T-cell (primary cell): ENCODE results near the gene ACSF3. TPM values are rescaled to one million over a fixed set of nuclear protein-coding genes. Genes with fewer than 3 reads are reported as not detected.
"Not testable (repeated sequence)": the region's sequence is repeated elsewhere in the genome, so short reads cannot be mapped to it uniquely, and the experiment has no call there.

Experiments used
- ATAC-seq, 4 experiments: fragments of 200-7000 bp in 3 of 4; fragments of 150-1000 bp in 1 of 4; cut with Tn5 transposase; replicated peaks in 1 of 4; 1 replicate in 3 of 4; 2 replicates in 1 of 4; pipeline ENCODE4 v1.10.0; 2021; ENCODE audit warnings: moderate library complexity in 3 of 4, mild to moderate bottlenecking in 2 of 4, moderate number of reproducible peaks in 1 of 4
- CTCF ChIA-PET, 2 donors: fragments of 300-600 bp; sonication (Branson Sonifier 250); formaldehyde crosslinking; loops; one replicate each; lab custom pipeline; 2022; ENCODE audit warnings: antibody characterized with exemption in 2 of 2; lab: Charles Lee
- POLR2A ChIA-PET, 2 donors: fragments of 300-600 bp; sonication (Branson Sonifier 250); formaldehyde crosslinking; loops; one replicate each; lab custom pipeline; 2022; ENCODE audit warnings: antibody characterized with exemption in 2 of 2; lab: Charles Lee
- DNase-seq, 35 experiments: peaks; one replicate each; pipeline versions ENCODE4 v3.0.0 to v3.0.0-alpha.2; 2013 to 2023
- H3K27ac ChIP-seq: one replicate; pipeline ENCODE4 v1.5.1; 2013; ENCODE audit warnings: low read length
- H3K27me3 ChIP-seq, 2 experiments: replicated peaks in 1 of 2; 1 replicate in 1 of 2; 2 replicates in 1 of 2; pipeline versions ENCODE4 v1.6.1 to v1.7.0; 2013; ENCODE audit warnings: low read length in 1 of 2, mixed read lengths in 1 of 2; ENCODE audit not compliant: control insufficient read depth in 2 of 2, insufficient read depth in 2 of 2; ENCODE audit errors: extremely low read depth in 1 of 2
- H3K36me3 ChIP-seq, 2 donors: 1 replicate in 1 of 2; 2 replicates in 1 of 2; pipeline versions ENCODE4 v1.6.1 to v1.7.0; 2013; ENCODE audit warnings: low read length in 1 of 2; ENCODE audit not compliant: control insufficient read depth in 2 of 2, insufficient read depth in 1 of 2; ENCODE audit errors: extremely low read depth in 1 of 2
- H3K4me1 ChIP-seq, 2 experiments: 1 replicate in 1 of 2; 2 replicates in 1 of 2; pipeline versions ENCODE4 v1.6.1 to v1.7.0; 2013; ENCODE audit warnings: low read length in 2 of 2, mixed read lengths in 1 of 2; ENCODE audit not compliant: insufficient read depth in 2 of 2, control insufficient read depth in 1 of 2; ENCODE audit errors: extremely low read depth in 1 of 2
- H3K4me3 ChIP-seq, 2 donors: 1 replicate in 1 of 2; 2 replicates in 1 of 2; pipeline versions ENCODE4 v1.5.1 to v1.7.0; 2013; ENCODE audit warnings: mild to moderate bottlenecking in 2 of 2, low read length in 1 of 2, moderate library complexity in 1 of 2; ENCODE audit not compliant: control insufficient read depth in 1 of 2; ENCODE audit errors: extremely low read depth in 1 of 2
- H3K9me3 ChIP-seq: 2 replicates; pipeline ENCODE4 v1.7.0; 2013
- H3K27ac Mint-ChIP-seq, 2 donors: one replicate each; pipeline ENCODE4 v1.8.0; 2020 to 2021; ENCODE audit warnings: mild to moderate bottlenecking in 2 of 2, mixed read lengths in 2 of 2
- H3K27me3 Mint-ChIP-seq, 2 donors: one replicate each; pipeline ENCODE4 v1.8.0; 2021 to 2022; ENCODE audit warnings: mixed read lengths in 2 of 2
- H3K36me3 Mint-ChIP-seq: one replicate; pipeline ENCODE4 v1.8.0; 2021; ENCODE audit warnings: mixed read lengths
- H3K4me1 Mint-ChIP-seq, 3 donors: one replicate each; pipeline ENCODE4 v1.8.0; 2020 to 2022; ENCODE audit warnings: mixed read lengths in 3 of 3, mild to moderate bottlenecking in 1 of 3
- H3K4me3 Mint-ChIP-seq, 3 donors: one replicate each; pipeline ENCODE4 v1.8.0; 2020 to 2022; ENCODE audit warnings: mild to moderate bottlenecking in 3 of 3, mixed read lengths in 3 of 3, moderate library complexity in 3 of 3
- H3K9me3 Mint-ChIP-seq, 3 donors: one replicate each; pipeline ENCODE4 v1.8.0; 2020 to 2022; ENCODE audit warnings: mixed read lengths in 3 of 3
- WGBS: methylation state at CpG from one replicate; pipeline ENCODE4 v1.1.5; 2013; ENCODE audit warnings: missing lambda C conversion rate; ENCODE audit not compliant: insufficient coverage; 5-methylcytosine and 5-hydroxymethylcytosine counted together
- total RNA-seq, 35 experiments: library from RNA in 6 of 35; stranded (reverse) in 6 of 35; fragments of 120-200 nt in 1 of 35; gene quantifications; one replicate each; pipeline versions ENCODE4 v1.2.1 to v1.2.4 and lab custom pipeline; 2013 to 2026

The ACSF3 gene
- total RNA-seq, 5 donors from 2014 or later (not counting 1 experiment from before 2014, with no cell fraction given) = 70.5 to 102 (median 79.9) TPM

DNA sequence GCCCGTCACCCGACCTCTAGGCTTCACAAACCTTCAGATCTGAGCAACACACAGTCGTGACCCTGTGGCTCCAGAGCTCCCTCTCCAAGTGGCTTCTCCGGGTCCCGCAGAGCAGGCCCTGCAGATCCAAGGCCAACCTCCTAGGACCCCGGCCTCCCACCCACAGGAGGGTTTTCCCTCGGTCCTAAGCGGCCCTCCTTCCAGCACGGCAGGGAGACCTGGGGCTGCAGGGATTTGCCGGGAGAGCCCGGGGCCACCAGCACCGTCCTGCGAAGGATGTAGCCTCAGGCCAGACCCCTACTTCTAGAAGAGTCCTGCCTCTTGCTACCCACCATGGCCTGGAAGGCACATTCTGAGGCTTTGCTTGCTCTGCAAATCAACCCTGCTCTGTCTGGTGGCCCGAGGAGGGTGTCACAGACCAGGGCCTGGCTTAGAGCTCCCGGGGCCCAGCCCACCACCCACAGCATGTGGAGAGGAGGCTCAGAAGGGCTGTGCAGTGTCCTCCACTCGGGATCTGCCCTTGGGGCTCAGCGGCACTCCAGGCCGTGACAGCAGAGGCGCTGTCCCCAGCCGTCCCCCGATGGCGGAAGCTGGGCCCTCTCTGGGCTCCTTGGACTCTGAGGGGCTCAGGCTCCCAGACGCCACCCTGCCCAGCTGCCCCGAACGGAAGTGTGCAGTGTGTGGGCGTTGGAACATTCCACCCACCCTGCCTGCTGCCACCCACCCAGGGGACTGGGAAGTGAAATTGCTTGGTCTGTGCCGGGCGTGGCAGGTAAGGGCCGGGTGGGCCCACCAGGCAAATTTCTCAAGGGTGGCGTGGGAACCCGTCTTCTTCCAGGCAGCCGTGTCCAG lies 28.8 kb upstream of the ACSF3 start:
- DNase-seq (no peak), ATAC-seq (no peak)
- POLR2A ChIA-PET = no interaction called here
- no peaks in the 10 kb centered on the region for H3K36me3 Mint-ChIP-seq
- H3K4me3 Mint-ChIP-seq = no peak overlapping the region
- Histone ChIP-seq H3K27me3 (peaks cover 0 to 4% of the 10 kb centered on the region in 2 experiments), H3K9me3 (no peaks in the 10 kb centered on the region), H3K4me1 (no peaks in the 10 kb centered on the region), H3K36me3 (no peaks in the 10 kb centered on the region), H3K27ac (no peak overlapping the region), H3K4me3 (no peak overlapping the region)
- H3K9me3 Mint-ChIP-seq = no peaks in the 10 kb centered on the region
- CTCF ChIA-PET = no interaction called here
- 87% methylated on average over 22 of the region's 32 CpGs for WGBS
- no peaks in the 10 kb centered on the region for H3K27me3 Mint-ChIP-seq
- H3K27ac Mint-ChIP-seq = no peak overlapping the region
- H3K4me1 Mint-ChIP-seq = no peaks in the 10 kb centered on the region

DNA sequence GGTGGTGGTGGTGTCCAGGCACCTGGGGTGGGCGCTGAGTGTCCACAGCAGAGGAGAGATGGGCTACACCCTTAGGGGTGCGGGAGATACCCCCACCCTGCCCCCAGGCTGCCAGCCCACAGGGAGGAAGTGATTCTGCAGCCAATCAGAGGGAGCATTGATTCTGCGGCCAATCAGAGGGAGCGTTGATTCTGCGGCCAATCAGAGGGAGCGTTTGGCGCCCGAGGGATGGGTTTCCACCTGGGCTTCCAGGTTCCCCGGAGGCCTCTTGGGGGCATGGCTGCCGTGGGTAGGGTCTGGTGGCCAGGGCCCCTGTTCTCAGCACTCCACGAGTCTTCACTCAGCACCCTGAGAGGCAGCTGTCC lies 28.2 kb upstream of the ACSF3 start:
- Mint-ChIP-seq H3K9me3 (no peaks in the 10 kb centered on the region), H3K4me3 (no peak overlapping the region), H3K27ac (no peak overlapping the region), H3K4me1 (no peaks in the 10 kb centered on the region), H3K36me3 (no peaks in the 10 kb centered on the region), H3K27me3 (no peaks in the 10 kb centered on the region)
- WGBS = 95% methylated on average over 6 of the region's 11 CpGs
- no peaks in the 10 kb centered on the region for H3K36me3 ChIP-seq
- peaks cover 0 to 6% of the 10 kb centered on the region in 2 experiments for H3K27me3 ChIP-seq
- POLR2A ChIA-PET = no interaction called here
- no peak overlapping the region for H3K27ac ChIP-seq
- no peak overlapping the region for H3K4me3 ChIP-seq
- no peak for DNase-seq
- no peak for ATAC-seq
- no peaks in the 10 kb centered on the region for H3K9me3 ChIP-seq
- CTCF ChIA-PET = no interaction called here
- H3K4me1 ChIP-seq = no peaks in the 10 kb centered on the region

DNA sequence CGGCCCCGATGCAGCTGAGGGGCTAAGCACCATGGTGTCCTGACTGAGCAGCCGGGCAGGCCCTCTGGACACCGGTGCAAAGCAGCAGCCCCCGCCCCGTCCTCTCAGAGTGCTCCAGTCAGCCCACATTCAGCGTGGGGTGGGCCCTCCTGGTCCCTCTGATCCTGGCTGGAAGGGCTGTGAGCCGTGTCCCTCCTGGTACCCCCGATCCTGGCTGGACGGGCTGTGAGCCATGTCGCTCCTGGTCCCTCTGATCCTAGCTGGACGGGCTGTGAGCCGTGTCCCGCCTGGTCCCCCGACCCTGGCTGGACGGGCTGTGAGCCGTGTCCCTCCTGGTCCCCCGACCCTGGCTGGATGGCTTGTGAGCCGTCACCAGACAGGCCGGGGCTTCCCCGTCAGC lies 26.9 kb upstream of the ACSF3 start:
- Mint-ChIP-seq H3K27ac (no peak overlapping the region), H3K27me3 (no peaks in the 10 kb centered on the region), H3K4me3 (no peak overlapping the region), H3K36me3 (no peaks in the 10 kb centered on the region), H3K4me1 (no peaks in the 10 kb centered on the region), H3K9me3 (no peaks in the 10 kb centered on the region)
- POLR2A ChIA-PET = no interaction called here
- 83% methylated on average over 21 of the region's 21 CpGs for WGBS
- Histone ChIP-seq H3K36me3 (no peaks in the 10 kb centered on the region), H3K9me3 (no peaks in the 10 kb centered on the region), H3K27ac (no peak overlapping the region), H3K27me3 (peaks cover 0 to 10% of the 10 kb centered on the region in 2 experiments), H3K4me3 (no peak overlapping the region), H3K4me1 (no peaks in the 10 kb centered on the region)
- ATAC-seq (no peak), DNase-seq (no peak)
- CTCF ChIA-PET = no interaction called here

DNA sequence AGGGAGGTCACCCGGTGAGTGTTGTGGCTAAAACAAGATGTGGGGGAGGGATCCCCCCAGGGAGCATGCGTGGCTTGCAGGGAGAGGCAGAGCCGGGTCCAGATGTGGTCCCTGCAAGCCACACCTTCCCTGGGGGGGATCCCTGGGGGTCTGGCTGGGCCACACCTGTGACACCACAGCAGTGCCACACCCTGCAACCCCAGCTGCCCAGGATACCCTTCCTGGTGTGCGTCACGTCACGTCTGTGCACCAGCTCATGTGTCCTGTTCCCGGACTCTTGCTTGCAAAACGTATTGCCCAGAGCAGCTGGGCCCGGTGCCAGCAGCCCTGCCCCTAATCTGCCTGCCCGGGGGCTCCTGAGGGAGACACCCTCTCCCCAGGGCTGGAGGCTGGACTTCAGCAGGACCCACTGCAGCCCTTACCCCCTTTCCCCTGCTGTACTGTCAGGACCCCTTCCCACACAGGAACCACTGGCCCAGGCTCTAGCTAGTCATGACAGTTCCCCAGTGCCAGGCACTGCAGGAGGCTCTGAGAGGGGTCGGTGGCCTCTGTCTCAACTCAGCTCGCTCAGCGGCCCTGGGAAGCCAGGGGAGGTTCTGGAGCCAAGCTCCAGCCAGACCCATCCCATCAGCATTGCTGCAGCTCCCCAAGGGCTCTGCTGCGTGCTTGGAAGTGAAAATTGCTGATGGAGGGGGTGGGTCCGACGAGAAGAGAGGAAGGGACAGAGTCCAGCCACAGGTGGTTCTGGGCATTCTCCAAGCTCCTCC lies 25.8 kb upstream of the ACSF3 start:
- Mint-ChIP-seq H3K36me3 (no peaks in the 10 kb centered on the region), H3K9me3 (no peaks in the 10 kb centered on the region), H3K4me1 (no peaks in the 10 kb centered on the region), H3K27ac (no peak overlapping the region), H3K4me3 (no peak overlapping the region), H3K27me3 (no peaks in the 10 kb centered on the region)
- Histone ChIP-seq H3K27ac (no peak overlapping the region), H3K9me3 (no peaks in the 10 kb centered on the region), H3K36me3 (no peaks in the 10 kb centered on the region), H3K4me1 (no peaks in the 10 kb centered on the region), H3K27me3 (peaks cover 0 to 21% of the 10 kb centered on the region in 2 experiments), H3K4me3 (no peak overlapping the region)
- ChIA-PET POLR2A (no interaction called here), CTCF (no interaction called here)
- DNase-seq (no peak), ATAC-seq (no peak)
- 53% methylated on average over 11 of the region's 16 CpGs for WGBS

DNA sequence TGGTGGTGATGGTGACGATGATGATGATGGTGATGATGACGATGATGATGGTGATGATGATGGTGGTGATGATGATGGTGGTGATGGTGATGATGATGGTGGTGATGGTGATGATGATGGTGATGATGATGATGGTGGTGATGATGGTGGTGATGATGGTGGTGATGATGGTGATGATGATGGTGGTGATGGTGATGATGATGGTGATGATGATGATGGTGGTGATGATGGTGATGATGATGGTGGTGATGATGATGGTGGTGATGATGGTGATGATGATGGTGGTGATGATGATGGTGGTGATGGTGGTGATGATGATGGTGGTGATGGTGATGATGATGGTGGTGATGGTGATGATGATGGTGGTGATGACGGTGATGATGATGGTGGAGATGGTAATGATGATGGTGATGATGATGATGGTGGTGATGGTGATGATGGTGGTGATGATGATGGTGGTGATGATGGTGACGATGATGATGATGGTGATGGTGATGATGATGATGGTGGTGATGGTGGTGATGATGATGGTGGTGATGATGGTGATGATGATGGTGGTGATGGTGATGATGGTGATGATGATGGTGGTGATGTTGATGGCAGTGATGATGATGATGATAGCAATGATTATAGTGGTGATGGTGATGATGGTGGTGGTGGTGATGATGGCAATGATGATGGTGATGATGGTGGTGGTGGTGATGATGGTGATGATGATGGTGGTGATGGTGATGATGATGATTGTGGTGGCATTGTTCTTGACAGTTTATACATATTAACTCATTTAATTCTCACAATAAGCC lies 24.6 kb upstream of the ACSF3 start:
- H3K9me3 ChIP-seq, POLR2A ChIA-PET, DNase-seq, H3K9me3 Mint-ChIP-seq, CTCF ChIA-PET, H3K4me1 Mint-ChIP-seq, H3K27ac Mint-ChIP-seq, H3K27ac ChIP-seq, ATAC-seq, H3K36me3 ChIP-seq, H3K36me3 Mint-ChIP-seq, H3K27me3 Mint-ChIP-seq, H3K4me3 Mint-ChIP-seq, H3K4me3 ChIP-seq, H3K4me1 ChIP-seq: not testable (repeated sequence)
- 97% methylated on average over 4 of the region's 4 CpGs for WGBS
- H3K27me3 ChIP-seq = peaks cover 0 to 21% of the 10 kb centered on the region in 2 experiments

DNA sequence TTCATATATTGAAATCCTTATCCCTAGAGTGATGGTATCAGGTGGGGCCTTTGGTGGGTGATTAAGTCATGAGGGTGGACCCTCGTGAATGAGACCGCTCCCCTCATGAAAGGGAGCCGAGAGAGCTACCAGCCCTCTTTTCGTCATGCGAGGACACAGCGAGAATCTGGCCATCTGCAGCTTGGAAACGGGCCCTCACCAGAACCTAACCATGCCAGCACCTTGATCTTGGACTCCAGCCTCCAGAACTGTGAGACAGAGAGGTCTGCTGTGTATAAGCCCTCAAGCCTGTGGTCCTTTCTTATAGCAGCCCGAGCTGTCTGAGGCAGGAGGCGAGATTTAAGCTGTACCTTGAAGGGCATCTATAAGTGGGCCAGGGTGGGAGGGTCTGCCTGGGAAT lies 23.7 kb upstream of the ACSF3 start:
- no peak for DNase-seq
- Mint-ChIP-seq H3K4me3 (no peak overlapping the region), H3K27ac (no peak overlapping the region), H3K27me3 (no peaks in the 10 kb centered on the region), H3K4me1 (no peaks in the 10 kb centered on the region), H3K9me3 (no peaks in the 10 kb centered on the region), H3K36me3 (no peaks in the 10 kb centered on the region)
- H3K27ac ChIP-seq = no peak overlapping the region
- ChIA-PET CTCF (no interaction called here), POLR2A (interaction anchor here in 1 of 2 donors (0.6 kb wide), 1 partner anchor 55 kb away, joined by 9 read pairs; no protein-coding TSS in a partner anchor)
- 92% methylated on average over 7 of the region's 9 CpGs for WGBS
- H3K27me3 ChIP-seq = peaks cover 0 to 21% of the 10 kb centered on the region in 2 experiments
- no peak overlapping the region for H3K4me3 ChIP-seq
- H3K4me1 ChIP-seq = no peaks in the 10 kb centered on the region
- H3K9me3 ChIP-seq = no peaks in the 10 kb centered on the region
- no peaks in the 10 kb centered on the region for H3K36me3 ChIP-seq
- ATAC-seq = no peak
